GM21717 (cell line): Measurements from ENCODE around the gene RPL41.
"Not testable (repeated sequence)": the region's sequence is repeated elsewhere in the genome, so short reads cannot be mapped to it uniquely, and the experiment has no call there.

Source experiments
- ATAC-seq: cut with Tn5 transposase; IDR thresholded peaks from one replicate; pipeline ENCODE4 v1.9.1; 2021; ENCODE audit warnings: mild to moderate bottlenecking, moderate library complexity; ENCODE audit not compliant: unreplicated experiment

Gene RPL41

GRCh38 chr12:56153678-56154065, 37.2 kb downstream of the RPL41 start:
- ATAC-seq = no peak

- no peak for ATAC-seq
These were observed 37.9 kb downstream of the RPL41 start for GRCh38 chr12:56154246-56154771.

GRCh38 chr12:56154818-56155217, 38.4 kb downstream of the RPL41 start:
- ATAC-seq = no peak

- ATAC-seq = no peak
These were observed 38.9 kb downstream of the RPL41 start for GRCh38 chr12:56155256-56155845.

GRCh38 chr12:56156464-56157200, 40.2 kb downstream of the RPL41 start:
- not testable (repeated sequence) for ATAC-seq

GRCh38 chr12:56157201-56158028, 41.0 kb downstream of the RPL41 start:
- peak; percentile 22 for ATAC-seq

- peak; percentile 69 for ATAC-seq
These were observed 41.8 kb downstream of the RPL41 start, which contains the start of gene MYL6 for GRCh38 chr12:56158029-56158925. TSS of gene MYL6 (plus strand) at chr12:56158359. CDS start at chr12:56158402, 43 bp downstream.

GRCh38 chr12:56158926-56159461, 42.6 kb downstream of the RPL41 start:
- ATAC-seq = no peak

- ATAC-seq = no peak
These were observed 43.2 kb downstream of the RPL41 start for GRCh38 chr12:56159482-56160192.

GRCh38 chr12:56160193-56160763, 43.8 kb downstream of the RPL41 start:
- no peak for ATAC-seq

GRCh38 chr12:56160894-56161689, 44.7 kb downstream of the RPL41 start:
- ATAC-seq = no peak

GRCh38 chr12:56161690-56162351, 45.4 kb downstream of the RPL41 start:
- ATAC-seq = no peak

GRCh38 chr12:56162468-56163290, 46.2 kb downstream of the RPL41 start:
- ATAC-seq = no peak

GRCh38 chr12:56163533-56164344, 47.3 kb downstream of the RPL41 start:
- ATAC-seq = no peak

- ATAC-seq = no peak
These were observed 47.9 kb downstream of the RPL41 start for GRCh38 chr12:56164345-56164729.

GRCh38 chr12:56165369-56165768, 48.9 kb downstream of the RPL41 start:
- ATAC-seq = no peak
